SH-SY5Y (cell line): ENCODE measurements around the gene ATOSA.

Source experiments
- GATA2 ChIP-seq: IDR thresholded peaks from 2 replicates; pipeline ENCODE4 v1.6.1; 2011; ENCODE audit warnings: mild to moderate bottlenecking, low read depth, low read length
- GATA3 ChIP-seq: IDR thresholded peaks from 2 replicates; pipeline ENCODE4 v1.6.1; 2011; ENCODE audit warnings: low read depth, mild to moderate bottlenecking, low read length, moderate library complexity

GRCh38 chr15:52635908-52636307 is 43.3 kb downstream of the ATOSA start:
- no peak for TF ChIP-seq GATA2
- TF ChIP-seq GATA3, result no peak
